AML-193 (cell line): ENCODE measurements around the gene PHOX2A.

Experiments used
- DNase-seq, 2 experiments: peaks; one replicate each; lab custom pipeline; 2025; lab: John Stamatoyannopoulos, UW

Gene PHOX2A

GRCh38 chr11:72233773-72234513, 10.0 kb downstream of the PHOX2A start:
- no peak for DNase-seq

GRCh38 chr11:72233056-72233772, 10.8 kb downstream of the PHOX2A start:
- no peak for DNase-seq

GRCh38 chr11:72232260-72233055, 11.5 kb downstream of the PHOX2A start:
- DNase-seq: no peak

- DNase-seq: no peak
These were observed 12.3 kb downstream of the PHOX2A start for GRCh38 chr11:72231396-72232259.

- no peak for DNase-seq
These were observed 13.1 kb downstream of the PHOX2A start for GRCh38 chr11:72230764-72231365.

GRCh38 chr11:72229925-72230763, 13.8 kb downstream of the PHOX2A start:
- no peak for DNase-seq

- DNase-seq: no peak
These were observed 14.5 kb downstream of the PHOX2A start for GRCh38 chr11:72229336-72229924.

GRCh38 chr11:72228844-72229231, 15.1 kb downstream of the PHOX2A start:
- DNase-seq: no peak

- no peak for DNase-seq
These were observed 15.6 kb downstream of the PHOX2A start for GRCh38 chr11:72228229-72228843.

- DNase-seq: no peak
These were observed 16.4 kb downstream of the PHOX2A start for GRCh38 chr11:72227316-72228228.

GRCh38 chr11:72226701-72227100, 17.3 kb downstream of the PHOX2A start:
- no peak for DNase-seq

- peak in 1 of 2 experiments; percentile 10 for DNase-seq
These were observed 18.5 kb downstream of the PHOX2A start for GRCh38 chr11:72225411-72225951.

GRCh38 chr11:72224564-72225410, 19.2 kb downstream of the PHOX2A start, which contains the start of gene INPPL1:
Gene INPPL1 (plus strand): TSS chr11:72224767. CDS start chr11:72224985, 218 bp downstream.
- no peak for DNase-seq

- peak in 1 of 2 experiments; percentile 30 for DNase-seq
These were observed 20.1 kb downstream of the PHOX2A start for GRCh38 chr11:72223615-72224563.

GRCh38 chr11:72222907-72223614, 20.9 kb downstream of the PHOX2A start:
- peak; percentile 94 to 96 for DNase-seq
